HL-60 (cell line): ENCODE data around the gene NUDC.
"Not testable (repeated sequence)": the region's sequence is repeated elsewhere in the genome, so short reads cannot be mapped to it uniquely, and the experiment has no call there.

ENCODE experiments used
- DNase-seq, 2 experiments: peaks; one replicate each; pipeline ENCODE4 v3.0.0-alpha.2; 2010 to 2020; ENCODE audit warnings: low read depth in 1 of 2, low spot score in 1 of 2
- H3K27ac ChIP-seq: fragments of 250-450 bp; sonication (Bioruptor Pico); replicated peaks from 2 replicates; pipeline ENCODE4 v1.5.1; 2020; ENCODE audit warnings: mild to moderate bottlenecking, moderate library complexity
- H3K27me3 ChIP-seq: fragments of 250-450 bp; sonication (Bioruptor Pico); 2 replicates; pipeline ENCODE4 v1.5.1; 2021; ENCODE audit warnings: mild to moderate bottlenecking, moderate library complexity; ENCODE audit not compliant: insufficient read depth, poor library complexity, severe bottlenecking
- H3K4me3 ChIP-seq: replicated peaks from 2 replicates; pipeline ENCODE4 v1.5.1; 2011; ENCODE audit warnings: mild to moderate bottlenecking, control low read depth, low read length; ENCODE audit not compliant: insufficient read depth
- GABPA ChIP-seq: IDR thresholded peaks from 2 replicates; pipeline ENCODE4 v1.6.1; 2012; ENCODE audit warnings: low read depth
- POLR2AphosphoS5 ChIP-seq: IDR thresholded peaks from 2 replicates; pipeline ENCODE4 v1.6.1; 2012; ENCODE audit warnings: low read depth
- REST ChIP-seq: IDR thresholded peaks from 2 replicates; pipeline ENCODE4 v1.6.1; 2012; ENCODE audit warnings: low read depth; ENCODE audit not compliant: insufficient replicate concordance
- SPI1 ChIP-seq: IDR thresholded peaks from 2 replicates; pipeline ENCODE4 v1.6.1; 2012; ENCODE audit warnings: low read depth, mild to moderate bottlenecking, borderline replicate concordance
- long read RNA-seq: library from polyadenylated mRNA; unstranded; transcript quantifications from one replicate; pipeline ENCODE4 v2.0.0, GENCODE V29; 2020
- TF ChIP-seq, protein P1 (sequence below): IDR thresholded peaks from one replicate; pipeline ENCODE4 v1.5.1; 2011; ENCODE audit warnings: low read length, control low read depth, inconsistent platforms; ENCODE audit not compliant: insufficient read depth

NUDC gene
- long read RNA-seq, transcript NUDC-201 (9 exons, 1,800 nt), result major isoform, 1,611 of 1,659 reads
- long read RNA-seq, partial matches to known transcripts, result 6 of 1,659 reads
- long read RNA-seq, other reads (novel, unspliced or antisense), result 41 of 1,659 reads

- Histone ChIP-seq H3K4me3 (peak within 1 kb of the TSS; percentile 90), H3K27me3 (no peaks in the 10 kb centered on the region), H3K27ac (peak within 1 kb of the TSS; percentile 90)
- peak; percentile 96 to 98 for DNase-seq
- TF ChIP-seq SPI1, result peak; percentile 5; the same call in 1 of the 2 replicates
- peak; percentile 84 for TF ChIP-seq POLR2AphosphoS5
- no peak for TF ChIP-seq REST
- TF ChIP-seq, protein P1, sequence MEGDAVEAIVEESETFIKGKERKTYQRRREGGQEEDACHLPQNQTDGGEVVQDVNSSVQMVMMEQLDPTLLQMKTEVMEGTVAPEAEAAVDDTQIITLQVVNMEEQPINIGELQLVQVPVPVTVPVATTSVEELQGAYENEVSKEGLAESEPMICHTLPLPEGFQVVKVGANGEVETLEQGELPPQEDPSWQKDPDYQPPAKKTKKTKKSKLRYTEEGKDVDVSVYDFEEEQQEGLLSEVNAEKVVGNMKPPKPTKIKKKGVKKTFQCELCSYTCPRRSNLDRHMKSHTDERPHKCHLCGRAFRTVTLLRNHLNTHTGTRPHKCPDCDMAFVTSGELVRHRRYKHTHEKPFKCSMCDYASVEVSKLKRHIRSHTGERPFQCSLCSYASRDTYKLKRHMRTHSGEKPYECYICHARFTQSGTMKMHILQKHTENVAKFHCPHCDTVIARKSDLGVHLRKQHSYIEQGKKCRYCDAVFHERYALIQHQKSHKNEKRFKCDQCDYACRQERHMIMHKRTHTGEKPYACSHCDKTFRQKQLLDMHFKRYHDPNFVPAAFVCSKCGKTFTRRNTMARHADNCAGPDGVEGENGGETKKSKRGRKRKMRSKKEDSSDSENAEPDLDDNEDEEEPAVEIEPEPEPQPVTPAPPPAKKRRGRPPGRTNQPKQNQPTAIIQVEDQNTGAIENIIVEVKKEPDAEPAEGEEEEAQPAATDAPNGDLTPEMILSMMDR, result no peak
- TF ChIP-seq GABPA, result peak; percentile 86
These were observed at the start of gene NUDC for GRCh38 chr1:26921540-26922430. Gene NUDC, plus strand, starts transcription at chr1:26921743. Its CDS starts 106 bp downstream, at chr1:26921849.

DNA sequence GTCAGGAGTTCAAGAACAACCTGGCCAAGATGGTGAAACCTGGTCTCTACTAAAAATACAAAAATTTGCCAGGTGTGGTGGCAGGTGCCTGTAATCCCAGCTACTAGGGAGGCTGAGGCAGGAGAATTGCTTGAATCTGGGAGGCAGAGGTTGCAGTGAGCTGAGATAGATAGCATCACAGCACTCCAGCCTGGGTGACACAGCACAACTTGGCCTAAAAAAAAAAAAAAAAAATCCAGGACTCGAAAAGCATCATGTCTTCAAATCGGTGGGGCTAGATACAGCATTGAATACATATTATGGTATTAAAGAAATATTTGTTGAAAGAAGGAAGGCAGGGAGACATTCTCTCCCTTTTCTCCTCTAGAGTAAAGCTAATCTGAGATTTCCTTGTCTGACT lies 48.4 kb upstream of the NUDC start:
- DNase-seq, H3K27me3 ChIP-seq, H3K4me3 ChIP-seq, H3K27ac ChIP-seq: not testable (repeated sequence)

DNA sequence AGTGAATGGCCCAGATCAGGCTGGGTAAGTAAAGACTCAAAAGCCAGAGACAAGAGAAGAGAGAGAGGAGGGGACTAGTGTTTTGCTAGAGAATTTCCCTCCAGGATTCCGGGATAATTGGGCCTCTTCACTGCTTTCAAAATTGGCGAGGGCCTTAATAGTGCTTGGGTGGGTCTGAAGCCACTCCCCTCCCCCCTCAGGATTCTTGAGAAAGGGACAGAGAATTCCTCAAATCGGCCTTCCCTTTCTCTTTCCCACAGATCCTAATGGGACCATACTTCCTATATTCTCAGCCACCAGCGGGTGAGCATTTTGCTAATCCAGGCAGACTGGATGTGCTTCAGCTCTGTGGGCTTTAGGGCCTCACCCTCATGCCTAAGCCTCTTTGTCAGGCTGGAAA lies 46.6 kb upstream of the NUDC start:
- Histone ChIP-seq H3K27me3 (no peaks in the 10 kb centered on the region), H3K27ac (no peak overlapping the region), H3K4me3 (no peak overlapping the region)
- no peak for DNase-seq
- TF ChIP-seq, protein P1, result no peak
- TF ChIP-seq GABPA (no peak), SPI1 (no peak), REST (no peak), POLR2AphosphoS5 (no peak)

DNA sequence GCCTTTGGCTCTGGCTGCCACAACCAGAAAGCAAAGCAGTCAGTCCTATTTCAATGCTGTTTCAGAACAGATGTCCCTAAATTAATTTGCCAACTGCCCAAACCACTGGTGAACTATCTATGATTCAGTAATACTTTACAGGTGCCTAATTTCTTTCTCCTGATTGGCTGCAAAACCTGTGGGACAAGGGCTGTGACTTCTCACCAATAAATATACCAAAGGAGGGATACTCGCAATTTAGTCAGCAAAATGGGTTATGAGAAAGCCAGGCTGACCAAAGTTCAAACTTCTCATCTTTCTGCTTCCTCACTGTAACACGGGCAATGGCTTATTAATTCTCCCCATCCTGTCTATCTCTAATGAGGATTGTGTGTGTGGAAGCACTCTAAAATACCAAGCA lies 44.2 kb upstream of the NUDC start:
- Histone ChIP-seq H3K4me3 (no peak overlapping the region), H3K27me3 (no peaks in the 10 kb centered on the region), H3K27ac (no peak overlapping the region)
- DNase-seq, result no peak
- TF ChIP-seq, protein P1, result no peak
- no peak for TF ChIP-seq REST
- no peak for TF ChIP-seq SPI1
- TF ChIP-seq GABPA, result no peak
- TF ChIP-seq POLR2AphosphoS5, result no peak
